PC-3 (cell line): ENCODE data around the gene FGFBP2. TPM values are rescaled to one million over a fixed set of nuclear protein-coding genes. Genes with fewer than 3 reads are reported as not detected.

Source experiments
- ATAC-seq: fragments of 200-7000 bp; cut with Tn5 transposase; 2 replicates; pipeline ENCODE4 v1.9.1; 2020; ENCODE audit warnings: mild to moderate bottlenecking, moderate library complexity
- BruUV-seq: library from RNA; stranded (reverse); fragments of 400-500 nt; replicated peaks from 2 replicates; lab custom pipeline; 2021; lab: Mats Ljungman, UMichigan
- CTCF ChIA-PET: fragments of 300-600 bp; sonication (Branson Sonifier 250); formaldehyde crosslinking; loops from one replicate; lab custom pipeline; 2022; ENCODE audit warnings: antibody characterized with exemption; lab: Charles Lee
- POLR2A ChIA-PET: fragments of 300-600 bp; sonication (Branson Sonifier 250); formaldehyde crosslinking; loops from one replicate; lab custom pipeline; 2022; ENCODE audit warnings: antibody characterized with exemption; ENCODE audit not compliant: unreplicated experiment; lab: Charles Lee
- DNase-seq: peaks from one replicate; pipeline ENCODE4 v3.0.0-alpha.2; 2015
- H2AFZ ChIP-seq: fragments of 300-600 bp; sonication (generic); 2 replicates; pipeline ENCODE4 v1.6.0; 2016; ENCODE audit warnings: antibody characterized with exemption, low read length
- H3F3A ChIP-seq: fragments of 300-600 bp; sonication (generic); one replicate; pipeline ENCODE4 v1.6.0; 2017; ENCODE audit warnings: antibody characterized with exemption, low read length, control low read depth, mild to moderate bottlenecking; ENCODE audit not compliant: unreplicated experiment
- H3K27ac ChIP-seq: fragments of 300-600 bp; sonication (generic); 2 replicates; pipeline ENCODE4 v1.5.1; 2016; ENCODE audit warnings: mild to moderate bottlenecking, low read length
- H3K27me3 ChIP-seq: fragments of 300-600 bp; sonication (generic); 2 replicates; pipeline ENCODE4 v1.6.1; 2016; ENCODE audit warnings: low read length, mixed read lengths
- H3K36me3 ChIP-seq: fragments of 300-600 bp; sonication (generic); 2 replicates; pipeline ENCODE4 v1.6.1; 2016; ENCODE audit warnings: low read depth, mixed run types, low read length, mixed read lengths
- H3K4me1 ChIP-seq: fragments of 300-600 bp; sonication (generic); 2 replicates; pipeline ENCODE4 v1.5.1; 2016; ENCODE audit warnings: low read length; ENCODE audit not compliant: insufficient read depth
- H3K4me2 ChIP-seq: fragments of 300-600 bp; sonication (generic); 2 replicates; pipeline ENCODE4 v1.6.0; 2016; ENCODE audit warnings: low read length
- H3K4me3 ChIP-seq: fragments of 300-600 bp; sonication (generic); 2 replicates; pipeline ENCODE4 v1.5.1; 2016; ENCODE audit warnings: mild to moderate bottlenecking, low read length, mixed read lengths
- H3K79me2 ChIP-seq: fragments of 300-600 bp; sonication (generic); 2 replicates; pipeline ENCODE4 v1.6.1; 2017; ENCODE audit warnings: low read length, mixed read lengths
- H3K9ac ChIP-seq: fragments of 300-600 bp; sonication (generic); 2 replicates; pipeline ENCODE4 v1.6.0; 2016; ENCODE audit warnings: mild to moderate bottlenecking, low read length
- H3K9me2 ChIP-seq: fragments of 300-600 bp; sonication (generic); replicated peaks from 2 replicates; pipeline ENCODE4 v1.6.1; 2016; ENCODE audit warnings: mixed run types, low read length, mixed read lengths
- H3K9me3 ChIP-seq: fragments of 300-600 bp; sonication (generic); 2 replicates; pipeline ENCODE4 v1.6.1; 2016; ENCODE audit warnings: low read length, mixed read lengths
- H4K20me1 ChIP-seq: fragments of 300-600 bp; sonication (generic); 2 replicates; pipeline ENCODE4 v1.6.1; 2016; ENCODE audit warnings: low read length, mixed read lengths
- CTCF ChIP-seq: fragments of 300-600 bp; sonication (generic); conservative IDR thresholded peaks from 2 replicates; pipeline ENCODE4 v1.5.1; 2017; ENCODE audit warnings: antibody characterized with exemption, low read depth, mild to moderate bottlenecking, low read length
- EZH2 ChIP-seq: fragments of 300-600 bp; sonication (generic); IDR thresholded peaks from one replicate; pipeline ENCODE4 v1.6.1; 2017; ENCODE audit warnings: antibody characterized with exemption, mild to moderate bottlenecking, low read length; ENCODE audit not compliant: unreplicated experiment
- EZH2phosphoT487 ChIP-seq: fragments of 300-600 bp; sonication (generic); IDR thresholded peaks from 2 replicates; pipeline ENCODE4 v1.6.1; 2018; ENCODE audit warnings: mild to moderate bottlenecking, antibody characterized with exemption, low read length, borderline replicate concordance
- intact Hi-C: fragments of 100-400 bp; cut with micrococcal nuclease; formaldehyde crosslinking; loops from 2 replicates; pipeline ENCODE4 v1.9.0; 2023
- total RNA-seq: library from RNA; depleted of rRNA; stranded (reverse); fragments of >200 nt; gene quantifications from 2 replicates; pipeline ENCODE4 v1.2.3, GENCODE V29; 2014

Gene FGFBP2
- total RNA-seq, 1 experiment from 2014 or later = not detected

GRCh38 chr4:15931451-15932210, 31.3 kb downstream of the FGFBP2 start:
- H3K9me2 ChIP-seq = no peaks in the 10 kb centered on the region
- H3F3A ChIP-seq = no peaks in the 10 kb centered on the region
- peaks cover 20% of the 10 kb centered on the region; the same call in 1 of the 2 replicates for H3K4me1 ChIP-seq
- TF ChIP-seq EZH2phosphoT487 (no peak), CTCF (no peak), EZH2 (no peak)
- no peaks in the 10 kb centered on the region for H4K20me1 ChIP-seq
- no peak overlapping the region for H3K9ac ChIP-seq
- ChIA-PET CTCF (no interaction called here), POLR2A (no interaction called here)
- ATAC-seq (no peak), DNase-seq (no peak)
- H3K36me3 ChIP-seq = peaks cover 7% of the 10 kb centered on the region
- intact Hi-C loops = no loop called here
- no peak overlapping the region for H3K27ac ChIP-seq
- BruUV-seq = no TSS peak
- H3K4me3 ChIP-seq = no peak overlapping the region
- no peaks in the 10 kb centered on the region for H3K27me3 ChIP-seq
- H3K79me2 ChIP-seq = peaks cover 14% of the 10 kb centered on the region
- no peak overlapping the region for H2AFZ ChIP-seq
- no peak overlapping the region for H3K4me2 ChIP-seq
- no peaks in the 10 kb centered on the region for H3K9me3 ChIP-seq

GRCh38 chr4:15930314-15930713, 32.7 kb downstream of the FGFBP2 start:
- 0 out of 2 replicates have a peak, but pooled peaks cover 9% of the 10 kb centered on the region for H3K4me1 ChIP-seq
- BruUV-seq = no TSS peak
- TF ChIP-seq EZH2 (no peak), EZH2phosphoT487 (no peak), CTCF (no peak)
- H3K79me2 ChIP-seq = peaks cover 1% of the 10 kb centered on the region; the same call in 1 of the 2 replicates
- no peak overlapping the region for H3K4me3 ChIP-seq
- CTCF ChIA-PET = no interaction called here
- DNase-seq = no peak
- H3K36me3 ChIP-seq = peaks cover under 1% of the 10 kb centered on the region; the same call in 1 of the 2 replicates
- H4K20me1 ChIP-seq = no peaks in the 10 kb centered on the region
- no peak overlapping the region for H2AFZ ChIP-seq
- no peak overlapping the region for H3K4me2 ChIP-seq
- POLR2A ChIA-PET = no interaction called here
- H3F3A ChIP-seq = no peaks in the 10 kb centered on the region
- no peaks in the 10 kb centered on the region for H3K9me2 ChIP-seq
- no peak overlapping the region for H3K9ac ChIP-seq
- no peaks in the 10 kb centered on the region for H3K27me3 ChIP-seq
- no peak overlapping the region for H3K27ac ChIP-seq
- intact Hi-C loops = no loop called here
- H3K9me3 ChIP-seq = no peaks in the 10 kb centered on the region
- no peak for ATAC-seq

GRCh38 chr4:15929540-15929939, 33.4 kb downstream of the FGFBP2 start:
- Histone ChIP-seq H3K9me2 (no peaks in the 10 kb centered on the region), H3K4me1 (0 out of 2 replicates have a peak, but pooled peaks cover under 1% of the 10 kb centered on the region), H4K20me1 (no peaks in the 10 kb centered on the region), H3K4me3 (no peak overlapping the region), H3K9me3 (no peaks in the 10 kb centered on the region), H3K27ac (no peak overlapping the region), H3K27me3 (no peaks in the 10 kb centered on the region), H3K4me2 (no peak overlapping the region), H3F3A (no peaks in the 10 kb centered on the region), H3K79me2 (no peaks in the 10 kb centered on the region), H2AFZ (no peak overlapping the region), H3K36me3 (no peaks in the 10 kb centered on the region), H3K9ac (no peak overlapping the region)
- ATAC-seq = no peak
- no TSS peak for BruUV-seq
- DNase-seq = no peak
- CTCF ChIA-PET = no interaction called here
- TF ChIP-seq EZH2phosphoT487 (no peak), EZH2 (no peak), CTCF (no peak)
- POLR2A ChIA-PET = no interaction called here
- intact Hi-C loops = no loop called here
